IMR-90 (cell line): ENCODE results near the gene EFHD2. TPM values are rescaled to one million over a fixed set of nuclear protein-coding genes. Genes with fewer than 3 reads are reported as not detected.
"Not testable (repeated sequence)": the region's sequence is repeated elsewhere in the genome, so short reads cannot be mapped to it uniquely, and the experiment has no call there.

Source experiments
- ATAC-seq: fragments of 200-7000 bp; cut with Tn5 transposase; 2 replicates; pipeline ENCODE4 v1.9.1; 2020; ENCODE audit warnings: low read depth, mild to moderate bottlenecking, moderate library complexity
- BruUV-seq: library from RNA; stranded (reverse); fragments of 400-500 nt; replicated peaks from 2 replicates; lab custom pipeline; 2021; lab: Mats Ljungman, UMichigan
- CTCF ChIA-PET: fragments of 300-600 bp; formaldehyde crosslinking; extraction: SDS; loops from one replicate; lab custom pipeline; 2021; ENCODE audit warnings: antibody characterized with exemption; lab: Yijun Ruan, JAX
- POLR2A ChIA-PET: fragments of 300-600 bp; sonication (Branson Sonifier 250); formaldehyde crosslinking; loops from one replicate; lab custom pipeline; 2022; ENCODE audit warnings: antibody characterized with exemption; ENCODE audit not compliant: unreplicated experiment; lab: Charles Lee
- DNase-seq: peaks from one replicate; pipeline ENCODE4 v3.0.0; 2013
- H2AFZ ChIP-seq: replicated peaks from 2 replicates; pipeline ENCODE3; 2013; ENCODE audit warnings: low read length, mild to moderate bottlenecking; ENCODE audit not compliant: poor library complexity
- H2AK5ac ChIP-seq: 2 replicates; pipeline ENCODE4 v1.6.1; 2013; ENCODE audit warnings: low read depth, low read length, inconsistent platforms
- H2AK9ac ChIP-seq: replicated peaks from 2 replicates; pipeline ENCODE3; 2013; ENCODE audit warnings: mild to moderate bottlenecking, low read depth, low read length, moderate library complexity; ENCODE audit not compliant: poor library complexity
- H2BK120ac ChIP-seq: 2 replicates; pipeline ENCODE4 v1.6.1; 2013; ENCODE audit warnings: low read depth, low read length, inconsistent platforms
- H2BK15ac ChIP-seq: 3 replicates; pipeline ENCODE4 v1.6.1; 2013; ENCODE audit warnings: low read depth, low read length, inconsistent platforms
- H2BK20ac ChIP-seq: 2 replicates; pipeline ENCODE4 v1.6.1; 2013; ENCODE audit warnings: low read depth, mild to moderate bottlenecking, inconsistent platforms, low read length, moderate library complexity
- H2BK5ac ChIP-seq: 2 replicates; pipeline ENCODE4 v1.6.1; 2013; ENCODE audit warnings: mild to moderate bottlenecking, low read depth, low read length, inconsistent platforms; ENCODE audit not compliant: poor library complexity, severe bottlenecking
- H3K14ac ChIP-seq: replicated peaks from 2 replicates; pipeline ENCODE4 v1.6.1; 2013; ENCODE audit warnings: low read depth, low read length, inconsistent platforms
- H3K18ac ChIP-seq: 2 replicates; pipeline ENCODE4 v1.6.1; 2013; ENCODE audit warnings: low read depth, low read length, control low read depth
- H3K23ac ChIP-seq: 2 replicates; pipeline ENCODE4 v1.6.1; 2013; ENCODE audit warnings: low read depth, low read length, inconsistent platforms
- H3K27ac ChIP-seq: 2 replicates; pipeline ENCODE4 v1.5.1; 2013; ENCODE audit warnings: mild to moderate bottlenecking, control low read depth, low read length; ENCODE audit not compliant: insufficient read depth
- H3K27me3 ChIP-seq: 2 replicates; pipeline ENCODE4 v1.6.1; 2013; ENCODE audit warnings: low read length; ENCODE audit not compliant: control insufficient read depth, insufficient read depth
- H3K36me3 ChIP-seq: 2 replicates; pipeline ENCODE4 v1.6.1; 2013; ENCODE audit warnings: low read length, mixed read lengths; ENCODE audit not compliant: control insufficient read depth, insufficient read depth
- H3K4ac ChIP-seq: 2 replicates; pipeline ENCODE4 v1.6.1; 2013; ENCODE audit warnings: low read depth, low read length, inconsistent platforms
- H3K4me1 ChIP-seq: 2 replicates; pipeline ENCODE4 v1.6.1; 2013; ENCODE audit warnings: low read length, mixed read lengths; ENCODE audit not compliant: control insufficient read depth, insufficient read depth
- H3K4me2 ChIP-seq: 2 replicates; pipeline ENCODE4 v1.6.1; 2013; ENCODE audit warnings: low read depth, mild to moderate bottlenecking, control low read depth, low read length, moderate library complexity
- H3K4me3 ChIP-seq: 2 replicates; pipeline ENCODE4 v1.5.1; 2013; ENCODE audit warnings: low read depth, mild to moderate bottlenecking, control low read depth, low read length, moderate library complexity; ENCODE audit not compliant: insufficient read depth
- H3K56ac ChIP-seq: 2 replicates; pipeline ENCODE4 v1.6.1; 2013; ENCODE audit warnings: low read length, inconsistent platforms; ENCODE audit not compliant: insufficient read depth; ENCODE audit errors: extremely low read depth
- H3K79me1 ChIP-seq, 2 experiments: 2 replicates each; pipeline ENCODE4 v1.6.1; 2013; ENCODE audit warnings: low read length in 2 of 2, inconsistent platforms in 1 of 2, low read depth in 1 of 2
- H3K9ac ChIP-seq: 2 replicates; pipeline ENCODE4 v1.6.1; 2013; ENCODE audit warnings: low read depth, low read length, control low read depth
- H3K9me1 ChIP-seq: 2 replicates; pipeline ENCODE4 v1.6.1; 2013; ENCODE audit warnings: low read length, inconsistent platforms; ENCODE audit not compliant: insufficient read depth
- H3K9me3 ChIP-seq: 2 replicates; pipeline ENCODE4 v1.6.1; 2013; ENCODE audit warnings: low read length; ENCODE audit not compliant: control insufficient read depth, insufficient read depth
- H4K20me1 ChIP-seq: 2 replicates; pipeline ENCODE4 v1.6.1; 2013; ENCODE audit warnings: low read length, inconsistent platforms; ENCODE audit not compliant: insufficient read depth
- H4K5ac ChIP-seq: 2 replicates; pipeline ENCODE4 v1.6.1; 2013; ENCODE audit warnings: mild to moderate bottlenecking, low read depth, low read length, control low read depth
- H4K8ac ChIP-seq, 2 experiments: 2 replicates each; pipeline ENCODE4 v1.6.1; 2013; ENCODE audit warnings: low read depth in 2 of 2, low read length in 2 of 2, control low read depth in 1 of 2, inconsistent platforms in 1 of 2
- H4K91ac ChIP-seq: 2 replicates; pipeline ENCODE4 v1.6.1; 2013; ENCODE audit warnings: low read depth, low read length, inconsistent platforms; ENCODE audit not compliant: insufficient read depth
- CHD1 ChIP-seq: IDR thresholded peaks from 2 replicates; pipeline ENCODE4 v1.6.1; 2012; ENCODE audit warnings: low read depth, low read length, improper control_type of control experiment
- WGBS, 2 experiments: methylation state at CpG; one replicate each; pipeline versions ENCODE4 v1.1.5 to v1.1.7; 2013; ENCODE audit warnings: missing lambda C conversion rate in 2 of 2; ENCODE audit not compliant: insufficient read length in 1 of 2; ENCODE audit errors: extremely low coverage in 2 of 2; 5-methylcytosine and 5-hydroxymethylcytosine counted together
- dilution Hi-C: fragments of 300-500 bp; cut with HindIII; formaldehyde crosslinking; loops from one replicate; pipeline ENCODE4 v1.14.3; 2018; ENCODE audit warnings: low sequenced_read_pairs; ENCODE audit not compliant: unreplicated experiment
- in situ Hi-C: fragments of 300-500 bp; cut with MboI; formaldehyde crosslinking; loops from 3 replicates; pipeline ENCODE4 v1.14.3; 2019; ENCODE audit warnings: low sequenced_read_pairs, inconsistent platforms, mixed read lengths
- intact Hi-C: fragments of 100-400 bp; cut with micrococcal nuclease; formaldehyde crosslinking; loops from 2 replicates; pipeline ENCODE4 v1.10.0; 2022
- polyA plus RNA-seq, 3 experiments: library from polyadenylated mRNA; depleted of rRNA; stranded (reverse); fragments of >200 nt; gene quantifications; 2 replicates each; pipeline ENCODE4 v1.2.3, GENCODE V29; 2012; ENCODE audit warnings: low replicate concordance in 1 of 3
- total RNA-seq: library from RNA; depleted of rRNA; stranded (reverse); fragments of >200 nt; gene quantifications from 2 replicates; pipeline ENCODE4 v1.2.3, GENCODE V29; 2012
- TF ChIP-seq, protein P1 (sequence below): fragments of 150-350 bp; IDR thresholded peaks from 2 replicates; pipeline ENCODE4 v1.6.1; 2017; ENCODE audit warnings: mild to moderate bottlenecking, antibody characterized with exemption, low read length, low read depth

The EFHD2 gene
- total and polyA plus RNA-seq, 2 of the 4 experiments (the other 2 are of a cell fraction): 22.6 to 58.9 TPM

DNA sequence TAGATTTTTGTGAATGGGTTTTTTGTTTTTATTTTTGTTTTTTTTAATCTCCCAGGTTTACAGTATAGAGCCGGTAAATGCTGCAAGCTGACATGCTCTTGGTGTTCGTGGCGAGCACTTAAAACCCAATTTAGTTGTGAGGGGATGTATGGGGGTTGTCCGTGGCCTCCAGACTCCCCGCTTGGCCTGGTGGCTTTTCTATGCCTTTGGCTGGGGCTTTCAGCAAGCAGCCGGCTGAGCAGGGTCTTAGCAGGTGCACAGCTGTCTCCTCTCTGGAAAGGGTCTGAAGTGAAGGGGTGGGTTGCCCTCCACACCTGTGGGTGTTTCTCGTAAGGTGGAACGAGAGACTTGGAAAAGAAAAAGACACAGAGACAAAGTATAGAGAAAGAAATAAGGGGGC lies 31.0 kb upstream of the EFHD2 start:
- TF ChIP-seq, protein P1, sequence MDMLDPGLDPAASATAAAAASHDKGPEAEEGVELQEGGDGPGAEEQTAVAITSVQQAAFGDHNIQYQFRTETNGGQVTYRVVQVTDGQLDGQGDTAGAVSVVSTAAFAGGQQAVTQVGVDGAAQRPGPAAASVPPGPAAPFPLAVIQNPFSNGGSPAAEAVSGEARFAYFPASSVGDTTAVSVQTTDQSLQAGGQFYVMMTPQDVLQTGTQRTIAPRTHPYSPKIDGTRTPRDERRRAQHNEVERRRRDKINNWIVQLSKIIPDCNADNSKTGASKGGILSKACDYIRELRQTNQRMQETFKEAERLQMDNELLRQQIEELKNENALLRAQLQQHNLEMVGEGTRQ: no peak
- TF ChIP-seq CHD1: no peak
- no peak for DNase-seq
- H4K8ac ChIP-seq: no peak overlapping the region
- H2AFZ ChIP-seq: no peak overlapping the region
- H2BK120ac ChIP-seq: no peak overlapping the region
- H3K14ac ChIP-seq: no peak overlapping the region
- H3K4me2 ChIP-seq: no peak overlapping the region
- H2BK20ac ChIP-seq: no peak overlapping the region
- no peak overlapping the region for H2BK5ac ChIP-seq
- POLR2A ChIA-PET: no interaction called here
- H4K5ac ChIP-seq: no peak overlapping the region
- H3K9me1 ChIP-seq: no peaks in the 10 kb centered on the region; the same call in 1 of the 2 replicates
- BruUV-seq: no TSS peak
- CTCF ChIA-PET: no interaction called here
- dilution Hi-C loops (no loop called here), in situ Hi-C loops (no loop called here), intact Hi-C loops (no loop called here)
- H3K27ac ChIP-seq: no peak overlapping the region
- no peaks in the 10 kb centered on the region for H3K36me3 ChIP-seq
- peak overlapping the region; percentile 61 for H2AK9ac ChIP-seq
- peaks cover 6% of the 10 kb centered on the region for H3K27me3 ChIP-seq
- no CpG with 5 or more reads among the region's 8 CpGs for WGBS, 2 experiments
- no peak overlapping the region for H3K18ac ChIP-seq
- no peak overlapping the region for H3K4me3 ChIP-seq
- H3K56ac ChIP-seq: no peak overlapping the region
- no peaks in the 10 kb centered on the region for H3K79me1 ChIP-seq
- no peak overlapping the region for H3K23ac ChIP-seq
- no peak for ATAC-seq
- no peak overlapping the region for H2AK5ac ChIP-seq
- no peak overlapping the region for H3K9ac ChIP-seq
- H4K20me1 ChIP-seq: no peaks in the 10 kb centered on the region
- H3K4me1 ChIP-seq: no peaks in the 10 kb centered on the region
- H3K9me3 ChIP-seq: no peaks in the 10 kb centered on the region
- no peak overlapping the region for H4K91ac ChIP-seq
- no peak overlapping the region for H3K4ac ChIP-seq
- no peak overlapping the region for H2BK15ac ChIP-seq

GRCh38 chr1:15379151-15379550 lies 30.5 kb upstream of the EFHD2 start:
- H3K9me3 ChIP-seq, H3K79me1 ChIP-seq, H3K18ac ChIP-seq, H3K4ac ChIP-seq, H2AK9ac ChIP-seq, H3K27ac ChIP-seq, H3K9me1 ChIP-seq, ATAC-seq, H2AFZ ChIP-seq, H3K4me2 ChIP-seq, H3K9ac ChIP-seq, H2AK5ac ChIP-seq, DNase-seq, H4K8ac ChIP-seq, H2BK5ac ChIP-seq, POLR2A ChIA-PET, intact Hi-C loops, H3K4me1 ChIP-seq, H2BK15ac ChIP-seq, dilution Hi-C loops, H2BK120ac ChIP-seq, H2BK20ac ChIP-seq, H4K91ac ChIP-seq, in situ Hi-C loops, BruUV-seq, H4K5ac ChIP-seq, H3K23ac ChIP-seq, H3K36me3 ChIP-seq, H3K4me3 ChIP-seq, H4K20me1 ChIP-seq, H3K27me3 ChIP-seq, H3K14ac ChIP-seq, CTCF ChIA-PET, H3K56ac ChIP-seq: not testable (repeated sequence)
- no CpG with 5 or more reads among the region's 9 CpGs for WGBS, 2 experiments
